ENCODE results near the gene WWC2.

WWC2 gene

GRCh38 chr4:183139972-183140570 is 41.0 kb downstream of the WWC2 start:
- peaks cover 10% of the 10 kb centered on the region for H3K9me3 Mint-ChIP-seq
- H3K36me3 Mint-ChIP-seq (ENCODE audit: low read depth) = peaks cover 30% of the 10 kb centered on the region
- no peaks in the 10 kb centered on the region for H3K27me3 Mint-ChIP-seq (ENCODE audit: low read depth, poor library complexity)
- H3K4me3 Mint-ChIP-seq = no peak overlapping the region
- TF ChIP-seq CTCF (IDR thresholded peaks at IDR 0.05) = no peak
- no peak for DNase-seq
- H3K4me1 Mint-ChIP-seq = peaks cover 33% of the 10 kb centered on the region
- H3K27ac Mint-ChIP-seq = no peak overlapping the region

DNA sequence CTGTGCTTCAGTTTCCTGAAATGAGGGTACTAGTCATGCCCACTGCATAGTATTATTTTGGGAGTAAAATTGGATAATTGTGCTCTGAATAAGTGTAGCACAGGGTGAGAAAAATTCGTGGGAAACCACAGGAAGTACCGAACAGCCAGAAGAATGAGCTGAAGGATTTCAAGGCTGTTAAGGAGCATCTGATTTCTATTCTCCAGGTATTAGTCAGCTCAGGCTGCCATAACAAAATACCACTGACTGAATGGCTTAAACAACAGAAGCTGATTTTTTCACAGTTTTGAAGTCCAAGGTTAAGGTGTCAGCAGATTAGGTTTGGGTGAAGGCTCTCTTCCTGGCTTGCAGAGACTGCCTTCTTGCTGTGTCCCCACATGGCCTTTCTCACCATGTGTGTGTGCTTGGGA is 41.9 kb downstream of the WWC2 start:
- TF ChIP-seq CTCF (IDR thresholded peaks at IDR 0.05) = no peak
- peaks cover 22% of the 10 kb centered on the region for H3K36me3 Mint-ChIP-seq (ENCODE audit: low read depth)
- H3K9me3 Mint-ChIP-seq = peaks cover 1% of the 10 kb centered on the region
- no peak overlapping the region for H3K4me3 Mint-ChIP-seq
- H3K27me3 Mint-ChIP-seq (ENCODE audit: low read depth, poor library complexity) = no peaks in the 10 kb centered on the region
- H3K27ac Mint-ChIP-seq = no peak overlapping the region
- DNase-seq = no peak
- peaks cover 41% of the 10 kb centered on the region for H3K4me1 Mint-ChIP-seq

GRCh38 chr4:183141997-183142396 is 42.9 kb downstream of the WWC2 start:
- Mint-ChIP-seq H3K4me1 (peaks cover 50% of the 10 kb centered on the region), H3K36me3 (ENCODE audit: low read depth) (peaks cover 12% of the 10 kb centered on the region), H3K4me3 (no peak overlapping the region), H3K9me3 (no peaks in the 10 kb centered on the region), H3K27me3 (ENCODE audit: low read depth, poor library complexity) (no peaks in the 10 kb centered on the region), H3K27ac (peak overlapping the region; percentile 68)
- no peak for DNase-seq
- TF ChIP-seq CTCF (IDR thresholded peaks at IDR 0.05) = no peak

DNA sequence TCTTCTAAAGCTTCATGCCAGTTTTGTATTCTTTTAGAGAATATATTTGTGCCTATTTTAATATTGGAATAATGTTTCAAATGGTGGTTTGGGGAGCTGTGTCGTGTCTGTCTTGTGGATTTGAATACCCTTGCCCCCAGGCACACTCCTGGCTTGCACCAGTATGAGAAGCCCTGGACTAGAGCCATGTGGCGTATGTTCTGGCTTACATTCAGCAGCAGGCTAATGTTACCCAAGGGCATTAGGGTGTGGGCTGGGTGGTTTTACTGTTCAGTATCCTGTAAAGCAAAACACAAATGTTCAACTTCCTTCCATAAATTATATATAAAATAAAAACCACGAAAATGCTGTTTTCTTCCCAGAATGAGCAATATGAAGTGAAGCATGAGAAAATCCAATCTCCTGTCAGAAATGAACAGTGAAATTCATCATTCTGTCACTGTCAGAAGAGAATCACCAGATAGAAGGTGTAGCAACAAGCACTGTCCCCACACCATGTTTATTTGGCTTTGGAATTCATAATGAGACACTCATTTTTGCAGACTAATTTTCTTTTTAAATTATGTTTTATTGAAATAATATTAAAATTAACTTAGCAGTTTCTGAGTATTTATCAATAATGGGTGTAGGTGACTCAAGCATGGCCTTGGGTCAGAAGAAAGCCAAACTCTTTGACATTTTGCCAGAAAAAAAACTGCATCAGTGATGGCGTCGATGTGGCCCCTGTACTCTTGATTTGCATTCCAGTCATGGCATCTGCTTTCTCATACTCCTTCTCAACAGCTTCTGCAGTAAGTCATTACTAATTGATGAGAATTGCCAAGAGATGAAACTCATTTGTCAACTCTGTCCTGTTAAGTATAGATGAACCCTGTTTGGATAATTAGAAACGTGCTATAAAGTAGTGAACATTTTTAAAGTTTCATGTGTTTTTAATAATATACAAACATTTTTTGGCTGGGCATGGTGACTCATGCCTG is 43.8 kb downstream of the WWC2 start:
- no peaks in the 10 kb centered on the region for H3K9me3 Mint-ChIP-seq
- no peak for TF ChIP-seq CTCF (IDR thresholded peaks at IDR 0.05)
- H3K4me1 Mint-ChIP-seq = peaks cover 50% of the 10 kb centered on the region
- peaks cover 12% of the 10 kb centered on the region for H3K36me3 Mint-ChIP-seq (ENCODE audit: low read depth)
- no peak overlapping the region for H3K4me3 Mint-ChIP-seq
- no peaks in the 10 kb centered on the region for H3K27me3 Mint-ChIP-seq (ENCODE audit: low read depth, poor library complexity)
- no peak overlapping the region for H3K27ac Mint-ChIP-seq
- no peak for DNase-seq

GRCh38 chr4:183144787-183145186 is 45.7 kb downstream of the WWC2 start:
- Mint-ChIP-seq H3K4me3 (no peak overlapping the region), H3K36me3 (ENCODE audit: low read depth) (peaks cover 7% of the 10 kb centered on the region), H3K27me3 (ENCODE audit: low read depth, poor library complexity) (no peaks in the 10 kb centered on the region), H3K9me3 (peaks cover 1% of the 10 kb centered on the region), H3K27ac (no peak overlapping the region), H3K4me1 (peaks cover 46% of the 10 kb centered on the region)
- DNase-seq = no peak
- no peak for TF ChIP-seq CTCF (IDR thresholded peaks at IDR 0.05)

Measured in nephron progenitor cell (in vitro differentiated cells).